Measurements from ENCODE around the gene CMSS1. TPM values are rescaled to one million over a fixed set of nuclear protein-coding genes. Genes with fewer than 3 reads are reported as not detected.
A peak's percentile ranks its signal among the peaks of the same experiment; 100 is the strongest.

CMSS1 gene
- total RNA-seq, 1 donor = 27.8 TPM

- no peak for DNase-seq (ENCODE audit: low read depth)
- no peak for TF ChIP-seq CTCF (IDR thresholded peaks at IDR 0.05; ENCODE audit: insufficient read depth, low read length)
Measured at GRCh38 chr3:99915906-99916432, 98.3 kb downstream of the CMSS1 start.

GRCh38 chr3:99918715-99919114 lies 101.1 kb downstream of the CMSS1 start:
- no peak for TF ChIP-seq CTCF (IDR thresholded peaks at IDR 0.05; ENCODE audit: insufficient read depth, low read length)
- peak; percentile 57 for DNase-seq (ENCODE audit: low read depth)
- H3K4me3 ChIP-seq (ENCODE audit: low read depth, low read length) = no peak overlapping the region

More at GRCh38 chr3:99915906-99916432, 98.3 kb downstream of the CMSS1 start:
- H3K4me3 ChIP-seq (ENCODE audit: low read depth, low read length) = no peak overlapping the region

GRCh38 chr3:99919694-99920093 lies 102.0 kb downstream of the CMSS1 start:
- DNase-seq (ENCODE audit: low read depth) = no peak
- H3K4me3 ChIP-seq (ENCODE audit: low read depth, low read length) = no peak overlapping the region
- no peak for TF ChIP-seq CTCF (IDR thresholded peaks at IDR 0.05; ENCODE audit: insufficient read depth, low read length)

- DNase-seq (ENCODE audit: low read depth) = peak; percentile 73
- TF ChIP-seq CTCF (IDR thresholded peaks at IDR 0.05; ENCODE audit: insufficient read depth, low read length) = no peak
- no peak overlapping the region for H3K4me3 ChIP-seq (ENCODE audit: low read depth, low read length)
Measured at GRCh38 chr3:99920481-99921376, 103.1 kb downstream of the CMSS1 start.

- no peak overlapping the region for H3K4me3 ChIP-seq (ENCODE audit: low read depth, low read length)
- no peak for DNase-seq (ENCODE audit: low read depth)
- TF ChIP-seq CTCF (IDR thresholded peaks at IDR 0.05; ENCODE audit: insufficient read depth, low read length) = no peak
Measured at GRCh38 chr3:99921377-99921695, 103.7 kb downstream of the CMSS1 start.

GRCh38 chr3:99921986-99922385 lies 104.3 kb downstream of the CMSS1 start:
- peak; percentile 48 for DNase-seq (ENCODE audit: low read depth)
- no peak overlapping the region for H3K4me3 ChIP-seq (ENCODE audit: low read depth, low read length)
- TF ChIP-seq CTCF (IDR thresholded peaks at IDR 0.05; ENCODE audit: insufficient read depth, low read length) = no peak
